Stimulated activated CD4-positive, alpha-beta T cell treated with anti-CD3 and anti-CD28 coated beads, Interleukin-12 subunit alpha, Interleukin-12 subunit beta, amount 100 ng/mL, for 24 hours (primary cell): Measurements from ENCODE around the gene TEX14.
A peak's percentile ranks its signal among the peaks of the same experiment; 100 is the strongest.

Experiments used
- DNase-seq, 2 experiments: peaks; one replicate each; pipeline ENCODE4 v3.0.0-alpha.2; 2020; ENCODE audit warnings: low read depth in 2 of 2

Gene TEX14

DNA sequence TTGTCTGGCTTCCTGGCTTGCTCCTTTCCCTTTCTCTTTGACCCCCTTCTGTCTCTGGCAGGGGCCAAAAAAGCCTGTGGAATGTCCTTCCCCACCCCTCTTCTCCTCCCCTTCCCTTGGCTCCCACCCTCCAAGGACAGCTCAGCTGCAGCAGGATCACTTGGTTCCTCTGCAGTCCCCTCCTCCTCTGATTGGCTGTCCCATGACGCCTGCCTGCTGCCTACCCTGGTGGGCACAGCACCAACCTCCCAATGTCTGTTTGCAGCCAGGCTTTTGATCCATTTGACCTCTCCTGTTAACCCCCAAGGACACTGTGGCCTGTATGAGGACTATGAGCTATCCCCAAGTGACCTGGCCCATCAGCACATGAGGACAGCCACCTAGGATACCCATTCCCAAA, 162.6 kb downstream of the TEX14 start:
- no peak for DNase-seq

DNA sequence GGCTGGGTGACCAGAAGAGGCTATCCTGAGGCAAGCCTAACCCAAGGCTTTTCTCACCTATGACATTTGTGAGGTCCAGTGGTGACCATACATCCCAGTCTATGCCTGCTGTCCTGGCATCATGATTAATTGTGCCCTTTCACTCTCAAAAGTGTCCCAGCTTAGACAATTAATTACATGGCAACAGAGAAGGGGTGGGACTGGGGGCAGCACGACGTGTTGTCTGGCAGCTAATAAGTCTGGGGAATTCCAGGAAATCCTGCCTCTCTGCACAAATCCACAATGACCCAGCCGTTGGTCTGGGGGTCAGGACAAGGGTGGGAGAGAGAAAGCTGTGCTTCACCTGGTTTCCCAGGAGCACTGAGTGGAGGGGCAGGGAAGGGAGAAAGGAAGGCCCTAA, 163.4 kb downstream of the TEX14 start:
- DNase-seq: no peak

DNA sequence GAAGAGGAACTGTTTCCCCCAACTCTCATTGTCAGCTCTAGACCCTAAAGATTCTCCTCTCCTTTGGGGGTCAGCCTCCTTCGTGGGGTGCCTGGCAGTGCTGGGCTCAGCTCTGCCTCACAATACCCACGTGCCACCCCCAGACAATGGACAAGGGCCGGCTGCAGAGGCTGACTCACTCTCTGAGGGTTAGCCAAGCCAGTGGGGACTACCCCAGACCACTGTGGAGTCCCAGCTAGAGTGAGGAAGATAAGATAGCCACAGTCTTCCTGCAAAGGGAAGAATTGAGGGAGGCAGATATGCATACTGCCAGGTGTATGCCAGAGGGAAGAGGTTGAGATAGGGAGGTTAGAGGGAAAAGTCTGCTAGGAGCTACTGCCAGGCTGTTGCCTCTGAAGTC, 163.9 kb downstream of the TEX14 start:
- no peak for DNase-seq

DNA sequence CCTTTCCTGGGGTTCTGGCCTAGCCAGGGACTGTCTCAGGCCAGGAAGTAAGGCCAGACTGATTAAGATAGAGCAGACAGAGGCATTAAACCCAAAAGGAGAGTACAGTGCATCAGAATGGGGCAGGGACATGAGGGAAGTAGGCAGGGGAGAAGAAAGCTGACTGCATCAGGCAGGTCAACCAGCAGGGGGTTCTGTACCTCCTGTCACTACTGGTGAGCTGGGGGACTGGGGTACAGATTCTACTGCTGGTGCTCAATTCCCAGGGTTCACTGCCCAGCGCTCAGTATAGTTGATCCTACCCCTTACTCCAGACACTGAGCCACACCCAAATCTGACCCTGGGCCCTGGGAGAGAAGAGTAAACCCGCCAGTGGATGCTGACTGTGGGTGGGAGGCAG, 164.5 kb downstream of the TEX14 start:
- no peak for DNase-seq

GRCh38 chr17:58525239-58525638, 166.6 kb downstream of the TEX14 start:
- DNase-seq: no peak

- DNase-seq: no peak
These were observed 170.2 kb downstream of the TEX14 start for GRCh38 chr17:58521680-58522079.

- DNase-seq: no peak
These were observed 170.9 kb downstream of the TEX14 start for GRCh38 chr17:58520843-58521430.

DNA sequence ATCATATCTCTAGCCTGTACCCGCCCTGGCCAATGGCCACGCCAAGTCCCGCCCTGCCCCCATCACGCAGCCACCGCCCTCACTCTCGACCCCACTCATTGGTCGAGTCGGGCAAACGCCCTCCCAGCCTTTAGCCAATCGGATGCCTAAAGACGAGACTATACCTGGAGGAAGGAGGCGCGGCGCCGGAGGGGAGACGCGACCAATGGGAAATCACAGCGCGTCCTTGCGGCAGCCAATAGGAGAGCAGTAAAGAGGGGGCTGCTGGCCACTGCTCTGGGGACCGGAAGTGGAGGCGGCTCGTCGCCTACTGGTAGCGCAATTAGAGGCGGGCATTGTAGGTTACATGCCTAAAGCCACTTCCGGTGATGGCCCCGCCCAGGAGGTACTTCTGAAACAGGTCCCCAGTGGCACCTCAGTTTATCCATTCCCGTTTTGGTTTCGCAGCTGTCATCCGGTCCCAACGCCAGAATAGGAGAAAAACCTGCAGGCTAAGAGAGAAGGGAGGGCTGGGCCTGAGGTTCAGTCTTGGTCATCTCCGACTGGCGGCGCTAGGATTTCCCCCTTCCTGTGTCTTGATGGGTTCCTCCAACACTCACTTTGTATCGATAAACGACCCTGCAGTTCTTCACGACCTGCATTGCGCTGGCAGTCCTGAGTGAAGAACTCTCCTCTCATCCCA, 173.8 kb downstream of the TEX14 start:
- DNase-seq: peak; percentile 99

- DNase-seq: no peak
These were observed 174.4 kb downstream of the TEX14 start for GRCh38 chr17:58517378-58517927.

DNA sequence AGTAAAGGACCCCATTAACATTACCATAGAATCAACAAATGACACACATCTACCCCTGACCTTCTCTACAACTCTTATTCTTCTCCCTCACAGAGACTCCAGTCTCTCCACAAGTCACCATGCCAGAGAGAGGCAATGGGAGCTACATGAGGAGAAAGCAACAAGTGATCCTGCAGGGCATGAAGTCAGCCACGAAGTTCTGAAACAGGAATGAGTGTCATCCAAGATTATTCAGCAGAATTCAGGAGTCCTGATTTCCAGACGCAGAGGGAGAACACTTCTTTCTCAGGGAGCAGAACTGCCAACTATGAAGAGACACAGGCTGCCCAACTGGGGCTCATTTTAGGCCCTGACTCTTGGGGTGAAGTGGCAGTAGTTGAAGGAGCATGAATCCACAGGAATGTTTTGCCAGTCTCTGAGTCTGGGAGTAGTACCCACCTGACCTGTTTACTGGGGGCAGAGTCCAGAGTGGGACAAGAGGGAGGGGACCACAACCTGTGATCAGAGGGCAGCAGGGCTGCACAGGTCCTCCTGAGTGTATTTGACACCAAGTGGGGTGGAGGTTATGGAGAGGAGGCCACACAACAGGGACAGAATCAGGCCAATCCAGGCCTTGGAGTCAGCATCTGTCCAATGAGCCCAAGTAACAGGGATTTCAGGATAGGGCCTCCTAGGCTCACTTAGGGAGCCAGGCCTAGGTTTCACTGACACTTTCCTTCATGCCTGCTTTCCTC, 175.0 kb downstream of the TEX14 start:
- DNase-seq: no peak

- DNase-seq: no peak
These were observed 176.6 kb downstream of the TEX14 start for GRCh38 chr17:58515286-58515685.

DNA sequence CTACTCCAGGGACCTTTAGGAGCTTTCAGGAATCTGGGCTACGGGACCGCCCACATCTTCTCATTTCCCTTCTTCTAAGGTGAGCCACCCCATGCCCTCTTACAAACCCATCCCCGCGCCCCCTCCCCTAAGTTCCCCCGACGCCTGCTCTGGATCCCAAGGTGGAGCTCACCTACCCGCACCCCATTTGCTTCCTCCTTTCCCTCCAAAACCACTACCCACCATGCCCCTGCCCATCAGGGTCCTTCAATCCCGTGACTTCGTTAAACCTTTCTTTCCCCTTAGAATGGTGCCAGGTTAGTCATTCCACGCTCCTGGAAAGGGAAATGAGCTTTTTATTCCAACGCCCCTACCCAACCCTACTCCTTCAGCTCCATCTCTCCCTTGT, 177.1 kb downstream of the TEX14 start:
- DNase-seq: no peak

DNA sequence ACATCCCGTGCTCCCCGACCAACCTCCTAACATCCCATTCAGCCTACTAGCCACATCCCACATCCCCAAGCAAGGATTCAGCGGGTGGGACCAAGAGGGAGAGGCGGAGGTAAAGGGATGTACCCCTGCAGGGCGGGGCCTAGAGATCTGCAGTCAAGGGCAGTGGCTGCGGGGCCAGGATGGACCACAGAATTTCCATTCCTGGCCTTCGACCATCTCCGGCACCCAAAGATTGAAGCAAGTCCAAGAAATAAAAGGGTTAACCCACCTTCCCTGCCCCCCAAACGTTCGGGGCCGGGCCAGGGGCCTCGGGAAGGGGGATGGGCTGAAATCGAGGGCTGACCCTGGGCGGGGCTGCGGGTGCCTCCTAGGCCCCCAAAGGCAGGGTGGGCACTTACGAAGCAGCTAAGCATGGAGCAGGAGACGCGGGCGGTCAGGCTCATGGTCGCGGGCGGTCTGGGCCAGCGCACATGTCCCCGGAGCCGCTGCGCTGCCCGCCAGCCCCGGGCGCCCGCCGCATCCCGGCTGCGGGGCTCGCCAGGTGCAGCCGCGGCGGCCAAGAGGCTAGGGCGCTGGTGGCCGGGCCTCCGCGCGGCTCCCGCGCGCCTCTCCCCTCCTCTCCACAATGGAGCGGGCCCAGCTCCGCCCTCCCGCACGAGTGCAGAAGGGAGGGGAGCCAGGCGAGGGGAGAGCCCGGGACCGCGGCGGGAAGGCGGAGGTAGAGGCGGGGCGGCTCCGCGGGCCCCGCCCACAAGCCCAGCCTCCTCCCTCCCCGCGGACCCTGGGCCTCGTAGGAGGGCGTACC, 177.7 kb downstream of the TEX14 start, which contains the start of gene MTMR4:
TSS of gene MTMR4 (minus strand) at position 674 of the 805 bp plus-strand sequence. CDS start at position 443, 231 bp downstream.
- DNase-seq: peak; percentile 59 to 64

GRCh38 chr17:58513267-58513964, 178.4 kb downstream of the TEX14 start:
- no peak for DNase-seq

- no peak for DNase-seq
These were observed 181.8 kb downstream of the TEX14 start for GRCh38 chr17:58510075-58510474.

DNA sequence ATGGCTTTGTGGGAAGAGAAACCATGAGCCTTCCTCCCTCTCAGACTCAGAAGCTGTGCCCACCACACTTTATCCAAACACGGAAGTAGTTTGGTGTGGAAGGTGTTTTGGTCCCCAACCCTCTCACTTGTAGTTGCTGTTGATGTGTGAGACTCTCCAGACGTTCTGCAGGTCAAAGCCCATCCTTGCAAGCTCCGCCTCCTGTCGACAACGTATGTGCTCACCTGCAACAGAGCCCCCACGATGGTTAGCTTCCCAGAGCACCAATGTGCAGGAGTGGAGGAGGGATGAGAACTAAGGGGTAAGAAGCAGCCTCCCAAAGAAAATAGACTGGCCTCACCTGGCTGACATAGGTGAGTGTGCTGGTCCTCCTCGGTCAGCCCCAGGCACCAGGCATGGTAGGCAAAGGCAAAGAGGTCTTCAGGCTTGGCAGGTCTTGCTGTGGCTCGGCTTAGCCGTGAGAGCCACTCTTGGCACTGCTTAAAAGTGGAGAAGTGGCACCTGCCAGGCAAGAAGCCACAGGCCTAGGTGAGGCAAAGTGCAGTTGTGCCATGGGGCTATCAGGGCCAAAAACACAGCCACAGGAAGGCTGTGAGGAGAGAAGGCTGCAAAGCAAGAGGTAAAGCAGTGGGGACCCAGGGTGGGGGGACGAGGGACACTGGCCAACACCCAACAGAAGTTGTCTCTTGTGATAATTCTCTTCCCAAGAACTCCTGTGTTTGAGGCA, 183.3 kb downstream of the TEX14 start:
- no peak for DNase-seq

GRCh38 chr17:58507123-58507634, 184.7 kb downstream of the TEX14 start:
- no peak for DNase-seq
